PFSK-1 (cell line): ENCODE results near the gene RALGAPB.

Source experiments
- FOXP2 ChIP-seq: optimal IDR thresholded peaks from 2 replicates; pipeline ENCODE3; 2011; ENCODE audit warnings: borderline replicate concordance, control low read depth, inconsistent platforms; ENCODE audit not compliant: insufficient read depth; ENCODE audit errors: extremely low read length, extremely low read depth
- POLR2AphosphoS5 ChIP-seq: IDR thresholded peaks from 2 replicates; pipeline ENCODE4 v1.6.1; 2012; ENCODE audit warnings: low read depth, mild to moderate bottlenecking, control low read depth, low read length, moderate library complexity
- REST ChIP-seq, 2 experiments: IDR thresholded peaks; 2 replicates each; pipeline versions ENCODE4 v1.6.1 to v1.8.0; 2011 to 2012; ENCODE audit warnings: low read depth in 2 of 2, low read length in 2 of 2, control low read depth in 1 of 2, inconsistent platforms in 1 of 2, mild to moderate bottlenecking in 1 of 2, moderate library complexity in 1 of 2; ENCODE audit not compliant: insufficient read depth in 1 of 2
- SIN3A ChIP-seq: IDR thresholded peaks from 2 replicates; pipeline ENCODE4 v1.6.1; 2012; ENCODE audit warnings: mild to moderate bottlenecking, low read length, moderate library complexity, borderline replicate concordance; ENCODE audit not compliant: insufficient read depth
- TAF1 ChIP-seq: IDR thresholded peaks from 2 replicates; pipeline ENCODE4 v1.6.1; 2012; ENCODE audit warnings: low read length, control low read depth, borderline replicate concordance; ENCODE audit not compliant: insufficient read depth

GRCh38 chr20:38520261-38520660 lies 47.6 kb downstream of the RALGAPB start:
- TF ChIP-seq REST (IDR thresholded peaks at IDR 0.05; ENCODE audit: insufficient read depth in 1 of 2, low read depth in 2 of 2, low read length in 2 of 2) (no peak), TAF1 (no peak), POLR2AphosphoS5 (no peak), FOXP2 (no peak), SIN3A (no peak)
